ENCODE data around the gene FBXO42.

DNA sequence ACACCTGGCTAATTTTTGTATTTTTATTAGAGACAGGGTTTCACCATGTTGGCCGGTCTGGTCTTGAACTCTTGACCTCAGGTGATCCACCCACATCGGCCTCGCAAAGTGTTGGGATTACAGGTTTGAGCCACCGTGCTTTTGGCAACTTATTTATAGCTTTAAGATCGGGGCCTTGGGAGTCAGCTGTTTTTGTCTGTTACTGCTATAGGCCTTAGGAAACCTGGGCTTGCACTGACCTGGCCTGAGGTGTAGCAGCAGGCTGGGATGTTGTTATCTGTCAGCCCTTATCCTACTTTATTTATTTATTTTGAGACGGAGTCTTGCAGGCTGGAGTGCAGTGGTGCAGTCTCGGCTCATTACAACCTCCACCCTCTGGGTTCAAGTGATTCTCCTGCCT, 26.2 kb upstream of the FBXO42 start:
- TF ChIP-seq POLR2AphosphoS5 (IDR thresholded peaks at IDR 0.05; ENCODE audit: borderline replicate concordance, low read depth, low read length) (no peak), EZH2 (IDR thresholded peaks at IDR 0.05) (no peak)
